Measurements from ENCODE around the gene PDE4B.

PDE4B gene

GRCh38 chr1:66305927-66306326 is 513.2 kb downstream of the PDE4B start:
- no peak overlapping the region for H3K4me3 ChIP-seq (ENCODE audit: control insufficient read depth, low read depth, low read length)
- DNase-seq (ENCODE audit: low read depth): no peak
- no peak for TF ChIP-seq CTCF (IDR thresholded peaks at IDR 0.05; ENCODE audit: control insufficient read depth, insufficient read depth, low read depth, low read length, missing control alignments)

GRCh38 chr1:66309006-66309741 is 516.5 kb downstream of the PDE4B start:
- no peak for TF ChIP-seq CTCF (IDR thresholded peaks at IDR 0.05; ENCODE audit: control insufficient read depth, insufficient read depth, low read depth, low read length, missing control alignments)
- no peak overlapping the region for H3K4me3 ChIP-seq (ENCODE audit: control insufficient read depth, low read depth, low read length)
- no peak for DNase-seq (ENCODE audit: low read depth)

- H3K4me3 ChIP-seq (ENCODE audit: control insufficient read depth, low read depth, low read length): no peak overlapping the region
- no peak for TF ChIP-seq CTCF (IDR thresholded peaks at IDR 0.05; ENCODE audit: control insufficient read depth, insufficient read depth, low read depth, low read length, missing control alignments)
- no peak for DNase-seq (ENCODE audit: low read depth)
These were observed 518.4 kb downstream of the PDE4B start for GRCh38 chr1:66311092-66311491.

GRCh38 chr1:66311628-66312027 is 518.9 kb downstream of the PDE4B start:
- no peak for TF ChIP-seq CTCF (IDR thresholded peaks at IDR 0.05; ENCODE audit: control insufficient read depth, insufficient read depth, low read depth, low read length, missing control alignments)

GRCh38 chr1:66312271-66312990 is 519.7 kb downstream of the PDE4B start:
- H3K4me3 ChIP-seq (ENCODE audit: control insufficient read depth, low read depth, low read length): no peak overlapping the region
- DNase-seq (ENCODE audit: low read depth): no peak
- TF ChIP-seq CTCF (IDR thresholded peaks at IDR 0.05; ENCODE audit: control insufficient read depth, insufficient read depth, low read depth, low read length, missing control alignments): no peak

More at GRCh38 chr1:66311628-66312027, 518.9 kb downstream of the PDE4B start:
- no peak for DNase-seq (ENCODE audit: low read depth)
- no peak overlapping the region for H3K4me3 ChIP-seq (ENCODE audit: control insufficient read depth, low read depth, low read length)

- no peak for TF ChIP-seq CTCF (IDR thresholded peaks at IDR 0.05; ENCODE audit: control insufficient read depth, insufficient read depth, low read depth, low read length, missing control alignments)
- no peak for DNase-seq (ENCODE audit: low read depth)
These were observed 520.7 kb downstream of the PDE4B start for GRCh38 chr1:66313429-66313828.

More at GRCh38 chr1:66313429-66313828, 520.7 kb downstream of the PDE4B start:
- no peak overlapping the region for H3K4me3 ChIP-seq (ENCODE audit: control insufficient read depth, low read depth, low read length)

All from AG09309 (cell line).